Panc1 (cell line): Measurements from ENCODE around the gene C1RL.

Experiments
- POLR2AphosphoS5 ChIP-seq: IDR thresholded peaks from 2 replicates; pipeline ENCODE4 v1.6.1; 2012; ENCODE audit warnings: mild to moderate bottlenecking, low read depth, low read length, moderate library complexity
- SIN3A ChIP-seq: IDR thresholded peaks from 2 replicates; pipeline ENCODE4 v1.6.1; 2012; ENCODE audit warnings: low read depth, mild to moderate bottlenecking, low read length, moderate library complexity, borderline replicate concordance; ENCODE audit not compliant: insufficient read depth
- TF ChIP-seq, protein P1 (sequence below): fragments of 450-650 bp; IDR thresholded peaks from 2 replicates; pipeline ENCODE4 v1.5.1; 2017; ENCODE audit warnings: mild to moderate bottlenecking
- TF ChIP-seq, protein P2 (sequence below), 2 experiments: IDR thresholded peaks; 2 replicates each; pipeline ENCODE4 v1.6.1; 2011 to 2012; ENCODE audit warnings: low read depth in 2 of 2, control low read depth in 1 of 2, low read length in 1 of 2, mild to moderate bottlenecking in 1 of 2, moderate library complexity in 1 of 2; ENCODE audit not compliant: insufficient read depth in 1 of 2

DNA sequence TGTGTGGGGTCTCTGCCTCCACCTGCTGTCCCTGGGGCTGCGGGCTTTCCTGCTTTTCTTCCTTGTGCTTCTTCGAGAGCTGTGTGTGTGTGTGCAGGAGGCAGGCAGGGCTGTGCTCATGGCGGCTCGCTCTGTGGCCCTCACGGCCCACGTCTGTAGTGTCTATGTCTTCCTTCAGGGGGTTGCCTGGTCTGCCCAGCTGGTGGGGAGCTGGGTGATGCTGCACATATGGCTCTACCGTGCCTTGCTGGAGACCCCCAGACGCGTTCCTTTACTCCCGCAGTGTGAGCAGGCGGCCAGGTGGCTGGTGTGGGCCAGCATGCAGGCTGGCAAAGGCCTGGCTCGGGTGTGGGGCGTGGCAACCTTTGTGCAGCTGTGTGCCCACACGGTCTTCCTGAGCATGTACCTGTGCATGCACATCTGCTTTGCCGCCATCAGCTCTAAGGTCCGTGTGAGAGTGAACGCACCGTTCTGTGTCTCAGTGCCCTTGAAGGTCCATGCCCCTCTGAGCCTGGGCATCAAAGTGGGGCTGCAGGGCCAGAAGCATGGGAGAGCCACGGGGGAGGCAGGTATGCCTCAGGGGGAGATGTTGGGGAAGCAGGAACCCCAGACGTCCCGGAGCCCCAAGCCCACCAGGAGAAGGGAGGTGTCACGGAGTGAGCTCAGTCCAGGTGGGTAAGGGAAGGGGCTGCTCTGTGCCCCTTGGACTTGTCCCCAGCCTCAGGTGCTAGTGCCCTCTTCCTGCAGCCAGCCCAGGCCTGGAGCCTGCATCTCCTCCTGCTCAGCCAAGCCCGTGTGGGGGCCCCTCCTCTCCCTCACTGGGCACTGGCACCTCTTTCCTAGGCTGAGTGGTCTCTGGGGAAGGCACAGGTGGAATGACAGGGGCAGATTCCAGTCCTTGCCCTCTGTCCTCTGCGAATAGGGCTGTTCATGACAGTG lies 47.5 kb upstream of the C1RL start:
- TF ChIP-seq POLR2AphosphoS5 (no peak), SIN3A (no peak)
- TF ChIP-seq, protein P1, sequence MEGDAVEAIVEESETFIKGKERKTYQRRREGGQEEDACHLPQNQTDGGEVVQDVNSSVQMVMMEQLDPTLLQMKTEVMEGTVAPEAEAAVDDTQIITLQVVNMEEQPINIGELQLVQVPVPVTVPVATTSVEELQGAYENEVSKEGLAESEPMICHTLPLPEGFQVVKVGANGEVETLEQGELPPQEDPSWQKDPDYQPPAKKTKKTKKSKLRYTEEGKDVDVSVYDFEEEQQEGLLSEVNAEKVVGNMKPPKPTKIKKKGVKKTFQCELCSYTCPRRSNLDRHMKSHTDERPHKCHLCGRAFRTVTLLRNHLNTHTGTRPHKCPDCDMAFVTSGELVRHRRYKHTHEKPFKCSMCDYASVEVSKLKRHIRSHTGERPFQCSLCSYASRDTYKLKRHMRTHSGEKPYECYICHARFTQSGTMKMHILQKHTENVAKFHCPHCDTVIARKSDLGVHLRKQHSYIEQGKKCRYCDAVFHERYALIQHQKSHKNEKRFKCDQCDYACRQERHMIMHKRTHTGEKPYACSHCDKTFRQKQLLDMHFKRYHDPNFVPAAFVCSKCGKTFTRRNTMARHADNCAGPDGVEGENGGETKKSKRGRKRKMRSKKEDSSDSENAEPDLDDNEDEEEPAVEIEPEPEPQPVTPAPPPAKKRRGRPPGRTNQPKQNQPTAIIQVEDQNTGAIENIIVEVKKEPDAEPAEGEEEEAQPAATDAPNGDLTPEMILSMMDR, result no peak
- TF ChIP-seq, protein P2, sequence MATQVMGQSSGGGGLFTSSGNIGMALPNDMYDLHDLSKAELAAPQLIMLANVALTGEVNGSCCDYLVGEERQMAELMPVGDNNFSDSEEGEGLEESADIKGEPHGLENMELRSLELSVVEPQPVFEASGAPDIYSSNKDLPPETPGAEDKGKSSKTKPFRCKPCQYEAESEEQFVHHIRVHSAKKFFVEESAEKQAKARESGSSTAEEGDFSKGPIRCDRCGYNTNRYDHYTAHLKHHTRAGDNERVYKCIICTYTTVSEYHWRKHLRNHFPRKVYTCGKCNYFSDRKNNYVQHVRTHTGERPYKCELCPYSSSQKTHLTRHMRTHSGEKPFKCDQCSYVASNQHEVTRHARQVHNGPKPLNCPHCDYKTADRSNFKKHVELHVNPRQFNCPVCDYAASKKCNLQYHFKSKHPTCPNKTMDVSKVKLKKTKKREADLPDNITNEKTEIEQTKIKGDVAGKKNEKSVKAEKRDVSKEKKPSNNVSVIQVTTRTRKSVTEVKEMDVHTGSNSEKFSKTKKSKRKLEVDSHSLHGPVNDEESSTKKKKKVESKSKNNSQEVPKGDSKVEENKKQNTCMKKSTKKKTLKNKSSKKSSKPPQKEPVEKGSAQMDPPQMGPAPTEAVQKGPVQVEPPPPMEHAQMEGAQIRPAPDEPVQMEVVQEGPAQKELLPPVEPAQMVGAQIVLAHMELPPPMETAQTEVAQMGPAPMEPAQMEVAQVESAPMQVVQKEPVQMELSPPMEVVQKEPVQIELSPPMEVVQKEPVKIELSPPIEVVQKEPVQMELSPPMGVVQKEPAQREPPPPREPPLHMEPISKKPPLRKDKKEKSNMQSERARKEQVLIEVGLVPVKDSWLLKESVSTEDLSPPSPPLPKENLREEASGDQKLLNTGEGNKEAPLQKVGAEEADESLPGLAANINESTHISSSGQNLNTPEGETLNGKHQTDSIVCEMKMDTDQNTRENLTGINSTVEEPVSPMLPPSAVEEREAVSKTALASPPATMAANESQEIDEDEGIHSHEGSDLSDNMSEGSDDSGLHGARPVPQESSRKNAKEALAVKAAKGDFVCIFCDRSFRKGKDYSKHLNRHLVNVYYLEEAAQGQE (IDR thresholded peaks at IDR 0.05; ENCODE audit: insufficient read depth in 1 of 2, low read depth in 2 of 2, low read length in 1 of 2), result no peak
